Measurements from ENCODE around the gene TEX38.

TEX38 gene

GRCh38 chr1:46687921-46688509 lies 16.4 kb downstream of the TEX38 start:
- no peak for TF ChIP-seq TCF4 (CRISPR knock-in tag; IDR thresholded peaks at IDR 0.05; ENCODE audit: borderline replicate concordance)
- no peak for TF ChIP-seq PPARA (CRISPR knock-in tag; IDR thresholded peaks at IDR 0.05; ENCODE audit: borderline replicate concordance)
- TF ChIP-seq GLIS3 (CRISPR knock-in tag; IDR thresholded peaks at IDR 0.05), result no peak
- TF ChIP-seq PATZ1 (CRISPR knock-in tag; IDR thresholded peaks at IDR 0.05; ENCODE audit: borderline replicate concordance), result no peak
- no peak for TF ChIP-seq ESRRG (CRISPR knock-in tag; IDR thresholded peaks at IDR 0.05)
- TF ChIP-seq ZNF565 (CRISPR knock-in tag; conservative IDR thresholded peaks at IDR 0.05; ENCODE audit: low read depth), result no peak
- TF ChIP-seq ARNTL (CRISPR knock-in tag; IDR thresholded peaks at IDR 0.05; ENCODE audit: borderline replicate concordance, low read depth), result no peak
- no peak for TF ChIP-seq BACH2 (CRISPR knock-in tag; IDR thresholded peaks at IDR 0.05; ENCODE audit: borderline replicate concordance)
- no peak for TF ChIP-seq CSDC2 (CRISPR knock-in tag; IDR thresholded peaks at IDR 0.05)
- TF ChIP-seq TOX (CRISPR knock-in tag; IDR thresholded peaks at IDR 0.05; ENCODE audit: borderline replicate concordance), result no peak
- no peak for TF ChIP-seq OSR1 (CRISPR knock-in tag; IDR thresholded peaks at IDR 0.05)
- TF ChIP-seq ZFP30 (CRISPR knock-in tag; IDR thresholded peaks at IDR 0.05), result no peak
- no peak for TF ChIP-seq CSRNP3 (CRISPR knock-in tag; IDR thresholded peaks at IDR 0.05)
- TF ChIP-seq ZNF70 (CRISPR knock-in tag; IDR thresholded peaks at IDR 0.05), result no peak
- TF ChIP-seq ZFP3 (CRISPR knock-in tag; IDR thresholded peaks at IDR 0.05), result no peak
- TF ChIP-seq CREB5 (CRISPR knock-in tag; IDR thresholded peaks at IDR 0.05; ENCODE audit: low read depth), result no peak
- TF ChIP-seq ZNF8 (CRISPR knock-in tag; IDR thresholded peaks at IDR 0.05), result no peak
- no peak for TF ChIP-seq SNAI2 (CRISPR knock-in tag; IDR thresholded peaks at IDR 0.05)
- no peak for TF ChIP-seq ZC3H10 (CRISPR knock-in tag; IDR thresholded peaks at IDR 0.05)
- no peak for ATAC-seq

- no peak for TF ChIP-seq PPARA (CRISPR knock-in tag; IDR thresholded peaks at IDR 0.05; ENCODE audit: borderline replicate concordance)
- TF ChIP-seq POU6F1 (CRISPR knock-in tag; IDR thresholded peaks at IDR 0.05; ENCODE audit: borderline replicate concordance, low read depth), result no peak
- TF ChIP-seq CREB5 (CRISPR knock-in tag; IDR thresholded peaks at IDR 0.05; ENCODE audit: low read depth), result no peak
- TF ChIP-seq CSRNP3 (CRISPR knock-in tag; IDR thresholded peaks at IDR 0.05), result no peak
- TF ChIP-seq GLIS3 (CRISPR knock-in tag; IDR thresholded peaks at IDR 0.05), result no peak
- no peak for TF ChIP-seq ZNF8 (CRISPR knock-in tag; IDR thresholded peaks at IDR 0.05)
- no peak for TF ChIP-seq ZFP3 (CRISPR knock-in tag; IDR thresholded peaks at IDR 0.05)
- no peak for TF ChIP-seq ISL1 (CRISPR knock-in tag; IDR thresholded peaks at IDR 0.05)
- TF ChIP-seq RARB (CRISPR knock-in tag; IDR thresholded peaks at IDR 0.05), result no peak
- TF ChIP-seq PATZ1 (CRISPR knock-in tag; IDR thresholded peaks at IDR 0.05; ENCODE audit: borderline replicate concordance), result no peak
- TF ChIP-seq TOX (CRISPR knock-in tag; IDR thresholded peaks at IDR 0.05; ENCODE audit: borderline replicate concordance), result no peak
- TF ChIP-seq TCF4 (CRISPR knock-in tag; IDR thresholded peaks at IDR 0.05; ENCODE audit: borderline replicate concordance), result no peak
- TF ChIP-seq BACH2 (CRISPR knock-in tag; IDR thresholded peaks at IDR 0.05; ENCODE audit: borderline replicate concordance), result no peak
- no peak for TF ChIP-seq ZNF70 (CRISPR knock-in tag; IDR thresholded peaks at IDR 0.05)
- no peak for TF ChIP-seq SNAI2 (CRISPR knock-in tag; IDR thresholded peaks at IDR 0.05)
- TF ChIP-seq ESRRG (CRISPR knock-in tag; IDR thresholded peaks at IDR 0.05), result no peak
- no peak for TF ChIP-seq ARNTL (CRISPR knock-in tag; IDR thresholded peaks at IDR 0.05; ENCODE audit: borderline replicate concordance, low read depth)
- no peak for TF ChIP-seq ZFP30 (CRISPR knock-in tag; IDR thresholded peaks at IDR 0.05)
- no peak for TF ChIP-seq ZC3H10 (CRISPR knock-in tag; IDR thresholded peaks at IDR 0.05)
- no peak for ATAC-seq
These were observed 17.7 kb downstream of the TEX38 start for GRCh38 chr1:46689356-46689755.

Data from SK-N-SH treated with all-trans-retinoic acid at 6 μM for 48 hours (cell line).